Nucleus accumbens (tissue), 56 donors: Measurements from ENCODE around the gene HIVEP3.

Experiments
- DNase-seq, 56 donors: peaks; one replicate each; lab custom pipeline; 2025; lab: John Stamatoyannopoulos, UW

The HIVEP3 gene

DNA sequence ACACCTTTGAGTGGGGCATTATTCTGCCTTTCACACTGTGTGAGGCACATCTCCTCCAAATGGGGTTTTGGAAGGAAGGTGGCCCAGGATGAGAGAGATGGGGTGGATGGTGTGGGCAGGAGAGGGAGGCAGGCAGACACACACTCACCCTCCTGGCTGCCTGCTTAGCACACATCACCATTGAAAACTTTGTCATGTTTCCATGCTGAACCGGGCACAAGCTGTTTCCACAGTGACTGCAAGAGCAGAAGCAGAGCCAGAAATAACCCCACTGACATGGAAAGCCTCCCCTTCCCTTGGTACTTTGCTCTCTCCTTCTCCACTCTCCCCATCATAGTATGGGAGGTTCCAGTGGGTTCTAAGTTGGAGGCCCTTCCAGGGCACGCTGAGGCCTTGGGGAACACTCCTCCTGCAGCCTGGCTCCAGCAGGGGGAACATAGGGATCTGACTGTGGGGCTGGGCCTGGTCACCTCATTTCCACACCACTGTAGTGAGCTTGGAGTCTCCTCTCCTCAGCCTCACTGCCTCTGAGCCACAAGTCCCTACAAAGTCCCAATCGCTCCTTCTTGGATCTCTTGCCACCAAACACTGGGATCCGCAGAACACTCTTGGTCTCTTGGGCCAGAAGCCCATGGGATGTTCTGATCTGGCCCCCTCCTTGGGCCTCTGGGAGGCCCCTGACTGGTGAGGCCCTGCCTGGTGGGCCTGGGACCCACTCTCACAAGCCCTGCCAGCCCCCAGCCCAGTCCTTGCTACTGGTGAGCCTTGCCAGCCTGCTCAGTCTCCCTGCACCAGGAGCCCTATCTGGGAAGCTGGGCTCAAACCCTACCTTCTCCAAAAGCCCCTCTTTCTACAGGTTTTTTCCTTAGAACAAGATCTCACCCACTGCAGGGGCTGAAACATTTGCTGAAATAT is 271.2 kb downstream of the HIVEP3 start:
- no peak for DNase-seq

DNA sequence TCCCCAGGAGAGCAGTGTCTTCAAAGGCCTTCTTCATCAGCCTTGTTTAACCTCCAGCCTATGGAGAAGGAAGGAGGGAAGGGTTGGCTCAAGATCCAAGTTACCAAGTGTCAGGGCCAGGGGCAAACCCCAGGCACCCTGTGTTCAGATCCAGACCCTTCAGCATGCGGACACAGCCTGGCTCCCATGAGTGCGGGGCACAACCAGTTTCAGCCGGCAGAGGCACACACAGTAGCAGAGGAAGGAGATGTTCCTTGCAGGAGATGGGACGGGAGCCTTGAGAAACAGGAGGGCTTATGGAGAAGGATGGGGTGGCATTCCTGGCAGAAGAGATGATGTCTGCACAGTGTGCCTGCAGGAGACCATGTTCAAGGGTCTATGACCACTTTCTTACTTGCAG is 272.5 kb downstream of the HIVEP3 start:
- no peak for DNase-seq

DNA sequence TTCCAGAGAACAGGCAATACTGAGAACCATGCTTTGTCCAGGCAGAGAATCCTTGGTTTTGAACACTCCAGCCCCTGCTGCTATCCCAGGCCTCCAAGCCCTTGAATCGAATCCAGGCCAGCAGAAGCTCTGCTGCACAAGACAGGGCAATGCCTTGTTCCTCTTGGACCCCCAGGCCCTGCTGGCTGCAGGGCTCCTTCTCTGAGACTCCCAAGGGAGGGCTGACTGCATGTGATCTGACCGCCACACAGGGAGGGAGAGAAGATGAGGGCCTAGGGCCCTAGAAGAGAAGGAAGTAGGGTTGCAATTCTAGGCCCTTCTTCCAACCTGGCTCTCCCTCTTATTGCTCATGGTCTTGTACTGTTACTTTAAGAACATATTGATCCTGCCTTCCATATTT is 273.7 kb downstream of the HIVEP3 start:
- DNase-seq, result peak in 1 of 56 donors; percentile 6

DNA sequence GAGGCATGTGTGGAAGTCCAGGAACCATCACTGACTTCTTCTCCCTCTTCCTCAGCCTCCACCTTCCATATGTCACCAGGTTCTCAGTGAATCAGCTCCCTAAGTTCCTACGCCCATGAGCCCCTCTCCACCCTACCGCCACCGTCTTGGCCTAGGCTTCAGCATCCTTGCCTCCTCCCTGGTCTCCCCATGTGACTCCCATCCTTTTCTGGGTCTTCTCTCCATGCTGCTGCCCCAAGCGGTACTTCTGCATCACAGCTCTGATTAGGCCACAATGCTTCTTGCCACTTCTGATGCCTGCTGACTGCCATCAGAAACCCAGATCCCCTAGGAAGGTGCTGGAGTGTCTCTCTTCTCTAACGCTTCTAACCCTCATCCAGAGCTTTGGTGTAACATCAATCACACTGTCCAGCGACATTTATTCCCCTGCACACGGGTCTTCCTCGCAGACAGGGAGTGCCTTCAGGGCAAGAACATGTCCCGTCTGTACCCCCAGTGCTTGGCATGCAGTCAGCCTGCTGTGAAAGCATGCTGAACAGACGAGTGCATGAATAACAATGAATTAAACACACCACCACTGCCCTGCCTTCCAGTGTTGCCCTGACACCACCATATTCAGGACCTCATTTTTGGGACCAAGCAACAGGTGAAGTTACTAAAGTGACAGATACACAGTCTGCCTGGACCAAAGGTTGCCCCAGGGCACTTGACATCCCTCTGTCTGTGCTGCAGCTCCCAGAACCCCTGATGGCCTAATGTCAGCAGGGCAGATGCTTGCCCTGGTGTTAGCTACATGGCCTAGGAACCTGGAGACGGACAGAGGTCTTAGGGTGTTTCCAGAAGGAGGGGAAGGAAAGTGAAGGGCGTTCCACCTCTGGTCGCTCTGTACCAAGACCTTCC is 275.6 kb downstream of the HIVEP3 start:
- no peak for DNase-seq

DNA sequence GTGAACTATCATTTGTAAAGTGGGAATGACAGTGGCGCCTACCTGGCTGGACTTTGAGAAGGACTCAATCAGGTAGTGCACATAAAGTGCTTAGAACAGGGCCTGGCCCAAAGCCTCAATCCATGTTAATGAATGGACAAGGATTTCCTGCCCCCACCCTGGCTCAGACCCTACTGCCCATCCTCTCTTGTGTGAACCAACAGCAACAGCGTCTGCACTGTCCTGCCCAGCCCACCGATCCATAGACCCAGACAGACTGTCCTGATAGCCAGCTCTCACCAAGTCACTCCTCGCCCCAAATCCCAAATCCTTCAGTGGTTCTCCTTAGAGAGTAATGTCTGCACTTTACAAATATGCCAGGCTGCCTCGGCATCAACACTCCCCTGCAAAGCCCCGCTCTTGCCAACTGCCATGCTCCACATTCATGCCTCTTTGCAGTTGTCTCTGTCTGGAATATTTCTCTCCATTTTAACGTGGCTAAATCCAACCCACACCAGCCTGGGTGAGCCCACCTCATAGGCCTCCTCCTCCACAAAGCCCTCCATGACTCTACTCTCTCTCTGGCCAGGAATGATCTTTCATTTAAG is 276.7 kb downstream of the HIVEP3 start:
- DNase-seq, result no peak

DNA sequence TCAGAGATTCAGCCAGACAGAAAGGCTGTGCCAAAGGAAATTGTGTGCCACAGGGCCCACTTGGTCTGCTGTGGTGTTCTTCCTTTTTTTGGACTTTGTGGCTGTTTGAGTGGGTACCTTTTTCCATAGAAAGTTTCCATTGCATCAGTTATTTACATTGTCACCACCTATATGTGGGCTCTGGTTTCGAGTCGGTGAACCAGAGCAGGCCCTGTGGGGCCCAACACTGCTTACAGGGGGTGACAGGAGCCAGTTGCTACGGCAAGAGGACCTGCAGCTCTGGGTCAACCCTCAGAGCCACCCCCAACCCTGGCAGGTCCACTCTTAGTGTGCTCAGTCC is 277.3 kb downstream of the HIVEP3 start:
- no peak for DNase-seq

DNA sequence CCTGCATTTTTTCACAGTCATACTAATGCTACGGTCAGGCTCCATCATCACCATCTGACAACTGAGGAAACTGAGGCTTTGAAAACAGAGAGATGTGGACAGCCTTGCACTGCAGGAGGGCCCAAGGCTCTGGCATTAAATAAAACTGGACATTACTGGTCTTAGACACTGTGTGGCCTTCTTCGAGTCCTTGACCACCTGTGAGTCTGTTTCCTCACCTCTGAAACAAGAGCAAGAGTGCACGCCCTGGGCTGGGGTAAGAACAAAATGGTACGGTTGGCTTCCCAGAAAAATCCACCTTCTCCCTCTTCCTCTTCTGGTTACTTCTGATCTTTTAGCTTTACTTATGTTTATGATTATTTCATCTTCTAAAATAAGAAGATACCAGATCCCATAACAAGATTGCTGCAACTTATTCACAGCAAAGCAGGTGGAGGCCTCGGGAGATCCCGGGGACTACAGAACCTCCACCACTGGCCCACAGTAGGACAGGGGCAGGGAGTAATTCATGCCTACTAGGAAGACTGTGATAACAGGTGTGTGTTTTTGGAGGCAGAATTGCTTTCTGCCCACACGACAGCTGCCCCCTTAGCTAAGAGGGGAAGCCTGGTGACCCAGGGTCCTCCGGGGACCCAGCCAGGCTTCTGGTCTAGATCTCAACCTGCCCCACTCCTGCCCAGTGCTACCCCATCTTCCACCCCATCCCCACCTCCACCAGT is 277.8 kb downstream of the HIVEP3 start:
- no peak for DNase-seq

DNA sequence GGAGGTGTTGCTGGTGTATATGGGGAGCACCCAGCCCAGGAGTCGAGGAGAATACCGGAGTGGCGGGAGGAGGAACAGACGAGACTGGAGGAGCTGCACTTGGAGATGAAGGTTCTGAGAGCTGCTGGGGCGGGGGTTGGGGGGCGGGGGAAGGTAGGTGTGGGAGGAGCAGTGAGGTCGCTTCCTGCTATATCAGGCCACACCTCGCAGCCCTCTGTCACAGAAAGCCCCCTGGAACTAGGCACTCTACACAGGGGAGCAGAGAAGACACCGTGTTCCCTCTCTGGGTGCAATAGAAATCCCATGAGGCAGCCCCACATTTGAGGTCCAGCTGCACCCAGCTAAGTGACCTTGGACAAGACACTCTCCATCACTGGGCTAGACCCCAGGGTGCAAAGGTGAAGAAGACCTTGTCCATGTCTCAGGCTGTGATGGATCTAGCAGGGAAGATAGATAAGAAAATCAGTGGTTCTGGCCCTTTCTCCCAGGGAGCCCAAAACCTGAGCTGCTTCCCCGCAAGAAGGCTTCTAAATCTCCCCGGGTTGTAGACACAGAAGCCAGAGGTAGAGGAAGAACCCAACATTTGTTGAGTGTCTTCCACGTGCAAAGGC is 278.5 kb downstream of the HIVEP3 start:
- DNase-seq, result no peak

DNA sequence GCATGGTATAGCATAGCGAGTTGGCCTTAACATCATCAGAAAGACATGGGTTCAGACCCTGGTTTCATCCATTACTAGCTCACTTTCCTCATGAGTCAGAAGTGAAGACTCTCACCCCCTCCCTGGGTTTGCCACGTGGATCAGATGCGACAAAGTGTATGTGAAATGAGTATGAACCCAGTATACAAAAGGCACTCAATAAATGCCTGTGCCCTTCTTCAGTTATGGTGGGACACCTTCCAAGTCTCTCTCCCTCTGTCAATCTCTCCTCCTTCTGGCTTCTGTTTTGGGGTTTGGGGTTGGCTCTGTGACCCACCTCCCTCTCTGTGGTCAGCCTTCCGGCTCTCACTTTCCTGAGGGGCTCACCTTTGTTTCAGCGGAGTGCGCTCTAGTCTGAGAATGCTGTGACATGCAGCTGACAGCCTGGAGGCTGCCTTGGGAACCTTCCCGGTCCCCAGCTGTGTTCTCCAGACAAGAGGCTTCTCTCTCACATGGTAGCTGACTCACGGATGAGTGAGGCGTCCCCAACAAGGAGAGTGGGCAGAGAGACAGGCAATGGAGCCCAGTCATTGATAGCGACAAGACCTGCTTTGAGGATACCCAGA is 279.3 kb downstream of the HIVEP3 start:
- peak in 43 of 56 donors; percentile 7 to 68 (median 37) for DNase-seq

DNA sequence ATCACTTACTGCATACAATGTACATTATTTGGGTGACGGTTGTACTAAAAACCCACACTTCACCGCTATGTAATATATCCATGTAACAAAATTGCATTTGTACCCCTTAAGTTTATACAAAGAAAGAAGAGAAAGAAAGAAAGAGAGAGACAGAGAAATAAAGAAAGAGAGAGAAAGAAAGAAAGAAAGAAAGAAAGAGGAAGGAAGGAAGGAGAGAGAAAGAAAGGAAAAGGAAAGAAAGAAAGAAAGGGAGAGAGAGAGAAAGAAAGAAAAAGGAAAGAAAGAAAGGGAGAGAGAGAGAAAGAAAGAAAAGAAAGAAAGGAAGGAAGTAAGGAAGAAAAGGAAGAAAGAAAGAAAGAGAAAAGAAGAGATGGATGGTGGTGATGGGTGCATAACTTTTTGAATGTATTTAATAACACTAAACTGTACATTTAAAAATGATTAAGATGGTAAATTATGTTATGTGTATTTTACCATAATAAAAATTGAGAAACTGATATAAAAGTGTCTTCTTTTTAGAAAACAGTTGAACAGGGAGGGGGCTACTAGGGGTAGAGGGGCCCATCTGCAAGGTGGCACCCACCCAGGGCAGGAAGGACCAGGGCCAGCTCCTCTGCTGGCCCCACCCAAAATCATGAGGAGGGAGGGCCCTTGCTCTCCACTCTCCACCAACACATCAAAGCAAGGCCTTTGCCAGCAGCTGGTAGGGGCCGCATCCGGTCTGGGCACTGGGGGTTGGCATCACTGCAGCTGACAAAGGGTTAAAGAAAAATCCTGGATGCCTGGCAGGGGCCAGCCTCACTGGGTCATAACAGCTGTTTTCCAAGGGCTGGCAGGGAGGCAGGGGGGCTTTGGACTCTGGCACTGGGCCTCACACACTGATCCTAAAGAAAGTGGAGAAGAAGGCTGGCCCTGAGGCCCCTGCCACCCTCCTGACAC is 280.4 kb downstream of the HIVEP3 start:
- no peak for DNase-seq

DNA sequence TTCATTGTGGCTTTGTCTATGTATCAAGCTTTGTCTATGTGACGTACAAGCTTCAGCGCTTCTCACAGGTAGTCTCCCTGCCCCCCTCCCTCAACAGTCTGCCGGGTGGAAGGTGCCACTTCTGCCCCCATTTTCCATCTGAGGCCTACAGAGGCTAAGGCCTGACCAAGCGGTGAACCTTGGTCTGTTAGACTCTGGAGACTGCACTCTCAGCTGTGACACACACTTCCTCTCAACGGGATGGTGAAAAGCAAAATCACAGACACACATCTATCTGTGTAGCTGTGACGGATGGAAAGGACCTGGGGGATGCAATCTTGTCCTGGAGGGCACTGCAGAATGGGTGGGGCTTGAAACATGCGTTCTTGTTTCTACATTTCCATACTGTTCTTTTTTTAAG is 281.4 kb downstream of the HIVEP3 start:
- no peak for DNase-seq

DNA sequence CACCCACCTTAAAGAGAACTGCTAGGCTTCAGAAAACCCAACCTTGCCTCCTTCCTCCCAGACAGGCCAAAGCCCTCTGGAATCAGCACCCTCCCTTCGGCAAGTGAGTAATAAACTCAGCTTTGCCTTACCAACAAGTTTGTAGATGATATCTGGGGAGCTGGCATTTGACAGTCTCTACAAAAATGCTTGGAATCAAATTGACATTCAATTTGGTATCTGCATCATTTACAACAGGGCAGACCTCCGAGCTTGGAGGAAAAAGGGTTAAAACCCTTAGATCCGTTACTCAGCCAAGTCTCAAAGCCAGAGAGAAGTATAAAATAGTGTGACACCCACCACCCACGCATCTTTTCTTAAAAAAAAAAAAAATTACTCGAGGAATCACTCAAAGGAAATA is 285.0 kb downstream of the HIVEP3 start:
- no peak for DNase-seq

DNA sequence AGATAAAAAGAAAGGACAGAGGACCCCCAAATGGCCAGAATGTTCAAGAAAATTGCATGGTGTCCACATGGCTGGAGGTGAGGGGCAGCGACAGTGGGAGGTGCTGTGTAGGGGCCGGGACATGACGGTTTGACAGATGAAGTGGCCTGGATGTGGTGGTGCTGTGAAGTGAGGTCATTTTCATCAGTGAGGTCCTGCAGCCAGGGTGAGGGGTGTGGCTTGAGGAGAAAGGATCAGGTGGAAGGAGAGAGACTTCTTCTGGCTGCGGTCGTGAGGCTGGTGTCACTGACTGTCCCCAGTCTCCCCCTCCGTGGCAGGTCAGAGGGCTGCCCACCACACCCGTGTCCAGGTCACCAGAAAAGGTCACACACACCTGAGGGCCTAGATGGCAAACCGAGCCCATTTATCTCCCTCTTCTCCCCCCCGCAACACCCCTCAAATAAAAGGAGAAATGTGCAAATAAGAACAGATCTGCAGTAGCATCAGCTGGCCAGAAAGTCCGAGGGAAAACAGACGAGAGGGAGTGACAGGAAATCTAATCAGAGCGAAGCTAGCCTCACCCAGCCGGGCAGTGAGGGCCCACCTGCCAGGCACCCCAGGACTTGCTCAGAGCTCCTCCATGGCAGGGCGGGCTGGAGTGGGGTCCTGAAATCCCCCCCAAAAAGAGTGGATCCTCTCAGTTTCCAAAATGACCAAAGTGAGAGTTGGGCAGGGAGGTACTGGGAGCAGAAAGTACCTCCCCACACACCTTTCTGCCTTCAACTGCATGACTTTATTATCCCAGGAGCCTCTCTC is 285.7 kb downstream of the HIVEP3 start:
- DNase-seq, result no peak

DNA sequence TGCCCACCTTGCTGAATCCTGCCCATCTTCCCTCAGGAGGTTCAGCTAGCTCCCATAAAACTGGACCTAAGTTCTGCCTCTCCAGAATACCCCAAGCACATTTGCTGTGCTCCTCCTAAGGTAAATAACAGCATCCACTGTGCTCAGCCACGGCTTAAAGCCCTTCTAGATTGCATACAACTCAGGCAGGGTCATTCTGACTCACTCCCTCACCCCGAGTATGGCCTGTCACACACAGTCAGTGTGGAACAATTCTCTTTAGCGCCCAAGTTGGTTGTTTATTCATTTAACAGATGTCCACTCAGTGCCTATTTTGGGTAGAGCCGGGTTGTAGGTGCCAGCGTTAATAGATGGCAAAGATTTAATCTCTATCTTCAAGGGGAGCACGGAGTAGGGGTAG is 286.8 kb downstream of the HIVEP3 start:
- DNase-seq, result no peak

DNA sequence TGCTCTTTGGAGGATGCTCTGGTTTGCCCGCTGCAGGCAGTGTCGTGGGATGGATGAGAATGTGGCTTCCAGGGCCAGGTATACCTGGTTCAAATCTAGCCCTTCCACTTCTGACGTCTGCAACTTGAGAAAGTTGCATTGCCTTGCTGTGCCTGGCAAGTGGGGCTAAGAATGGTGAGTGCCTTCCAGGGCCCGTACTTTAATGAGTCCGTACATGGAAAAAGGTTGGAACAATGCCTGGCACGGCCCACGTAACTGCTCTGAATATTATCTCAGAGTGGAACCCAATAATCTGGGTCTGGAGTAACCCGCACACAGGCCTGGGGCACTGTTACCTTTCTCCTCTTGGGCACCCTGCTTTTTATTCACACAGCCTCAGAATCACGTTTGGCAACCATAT is 287.6 kb downstream of the HIVEP3 start:
- no peak for DNase-seq

DNA sequence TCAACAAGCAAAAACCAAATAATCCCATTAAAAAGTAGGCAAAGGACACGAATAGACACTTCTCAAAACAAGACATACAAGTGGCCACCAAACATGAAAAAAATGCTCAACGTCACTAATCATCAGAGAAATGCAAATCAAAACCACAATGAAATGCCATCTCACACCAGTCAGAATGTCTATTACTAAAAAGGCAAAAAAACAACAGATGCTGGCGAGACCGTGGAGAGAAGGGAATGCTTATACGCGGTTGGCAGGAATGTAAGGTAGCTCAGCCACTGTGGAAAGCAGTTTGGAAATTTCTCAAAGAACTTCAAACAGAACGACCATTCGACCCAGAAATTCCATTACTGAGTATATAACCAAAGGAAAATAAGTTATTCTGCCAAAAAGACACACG is 289.2 kb downstream of the HIVEP3 start:
- no peak for DNase-seq

DNA sequence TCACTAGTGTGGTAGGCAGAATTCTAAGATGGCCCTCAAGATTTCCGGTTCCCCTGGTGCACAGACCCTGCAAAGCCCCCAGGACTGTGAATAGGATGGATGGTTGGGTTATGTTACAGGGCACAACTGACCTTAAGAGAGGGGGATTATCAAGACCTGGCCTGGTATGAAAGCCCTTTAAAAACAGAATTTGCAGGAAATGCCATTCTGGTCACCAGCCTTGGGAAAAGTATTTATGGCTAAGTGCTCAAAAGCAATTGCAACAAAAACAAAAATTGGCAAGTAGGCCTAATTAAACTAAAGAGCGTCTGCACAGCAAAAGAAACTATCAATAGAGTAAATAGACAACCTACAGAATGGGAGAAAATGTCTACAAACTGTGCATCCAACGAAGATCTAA is 289.6 kb downstream of the HIVEP3 start:
- no peak for DNase-seq
